NCI-H2029 (cell line): ENCODE measurements around the gene SRMS.

Source experiments
- DNase-seq: peaks from one replicate; lab custom pipeline; 2025; lab: John Stamatoyannopoulos, UW

Gene SRMS

GRCh38 chr20:63547725-63548480 lies at the start of gene SRMS:
SRMS (minus strand) TSS chr20:63547749; CDS start chr20:63547463, 286 bp downstream.
- no peak for DNase-seq

- DNase-seq: no peak
Observed at GRCh38 chr20:63596423-63596822, 48.9 kb upstream of the SRMS start.

- no peak for DNase-seq
Observed at GRCh38 chr20:63595416-63596127, 48.0 kb upstream of the SRMS start.

GRCh38 chr20:63594043-63594561 lies 46.6 kb upstream of the SRMS start:
- no peak for DNase-seq

GRCh38 chr20:63592661-63593060 lies 45.1 kb upstream of the SRMS start:
- no peak for DNase-seq

- DNase-seq: no peak
Observed at GRCh38 chr20:63591786-63592355, 44.3 kb upstream of the SRMS start.

GRCh38 chr20:63591147-63591533 lies 43.6 kb upstream of the SRMS start:
- no peak for DNase-seq

GRCh38 chr20:63590218-63591146 lies 42.9 kb upstream of the SRMS start:
- no peak for DNase-seq

GRCh38 chr20:63589261-63590217 lies 42.0 kb upstream of the SRMS start:
- no peak for DNase-seq

GRCh38 chr20:63588641-63589041 lies 41.1 kb upstream of the SRMS start:
- no peak for DNase-seq

- no peak for DNase-seq
Observed at GRCh38 chr20:63587776-63588591, 40.4 kb upstream of the SRMS start.

- no peak for DNase-seq
Observed at GRCh38 chr20:63587256-63587655, 39.7 kb upstream of the SRMS start.

GRCh38 chr20:63586797-63587196 lies 39.2 kb upstream of the SRMS start:
- DNase-seq: no peak

GRCh38 chr20:63585616-63586565 lies 38.3 kb upstream of the SRMS start:
- no peak for DNase-seq

- DNase-seq: no peak
Observed at GRCh38 chr20:63582382-63583063, 35.0 kb upstream of the SRMS start.

- DNase-seq: no peak
Observed at GRCh38 chr20:63580796-63581461, 33.4 kb upstream of the SRMS start.

GRCh38 chr20:63579017-63579694 lies 31.6 kb upstream of the SRMS start:
- DNase-seq: no peak
